ENCODE measurements around the gene MIEF1. TPM values are rescaled to one million over a fixed set of nuclear protein-coding genes. Genes with fewer than 3 reads are reported as not detected.

Gene MIEF1
- total RNA-seq, 2 experiments from 2014 or later, result 48.2 to 51.1 TPM

GRCh38 chr22:39536711-39537110, 34.6 kb downstream of the MIEF1 start:
- Mint-ChIP-seq H3K27me3 (no peaks in the 10 kb centered on the region), H3K36me3 (ENCODE audit: low read depth) (peaks cover 4% of the 10 kb centered on the region), H3K9me3 (no peaks in the 10 kb centered on the region), H3K27ac (no peak overlapping the region), H3K4me3 (no peak overlapping the region), H3K4me1 (ENCODE audit: low read depth) (peaks cover 11% of the 10 kb centered on the region)
- TF ChIP-seq CTCF (IDR thresholded peaks at IDR 0.05), result no peak
- ChIA-PET CTCF (interaction anchor here (1.2 to 6.3 kb wide), 3 partner anchors 8 to 488 kb away, joined by 4 to 94 read pairs (median 21); no protein-coding TSS in a partner anchor), POLR2A (interaction anchor here (1.0 to 1.3 kb wide), 3 partner anchors 271 to 644 kb away, joined by 3 read pairs; no protein-coding TSS in a partner anchor)
- ATAC-seq (no peak), DNase-seq (no peak)
- intact Hi-C loops (cut with micrococcal nuclease), result no loop called here

GRCh38 chr22:39537975-39538374, 35.9 kb downstream of the MIEF1 start:
- TF ChIP-seq CTCF (IDR thresholded peaks at IDR 0.05), result no peak
- peaks cover 2% of the 10 kb centered on the region for H3K27me3 Mint-ChIP-seq
- H3K27ac Mint-ChIP-seq, result no peak overlapping the region
- ChIA-PET CTCF (interaction anchor here (0.8 to 6.3 kb wide), 5 partner anchors 9 to 487 kb away, joined by 3 to 94 read pairs (median 3); no protein-coding TSS in a partner anchor), POLR2A (no interaction called here)
- no peaks in the 10 kb centered on the region for H3K36me3 Mint-ChIP-seq (ENCODE audit: low read depth)
- no peaks in the 10 kb centered on the region for H3K9me3 Mint-ChIP-seq
- ATAC-seq (no peak), DNase-seq (no peak)
- H3K4me3 Mint-ChIP-seq, result no peak overlapping the region
- intact Hi-C loops (cut with micrococcal nuclease), result no loop called here
- peaks cover 7% of the 10 kb centered on the region for H3K4me1 Mint-ChIP-seq (ENCODE audit: low read depth)

- peaks cover 24% of the 10 kb centered on the region for H3K27me3 Mint-ChIP-seq
Measured at GRCh38 chr22:39543095-39543494, 41.0 kb downstream of the MIEF1 start.

GRCh38 chr22:39545386-39546365, 43.6 kb downstream of the MIEF1 start:
- no peak overlapping the region for H3K4me3 Mint-ChIP-seq
- intact Hi-C loops (cut with micrococcal nuclease), result loop anchor here (10.0 kb wide), 1 partner anchor 69 kb away; no protein-coding TSS in a partner anchor
- CTCF ChIA-PET, result interaction anchor here (1.1 to 2.4 kb wide), 5 partner anchors 10 to 491 kb away, joined by 3 to 21 read pairs (median 10); no protein-coding TSS in a partner anchor
- H3K9me3 Mint-ChIP-seq, result no peaks in the 10 kb centered on the region
- POLR2A ChIA-PET, result interaction anchor here (0.7 to 0.9 kb wide), 2 partner anchors 124 to 498 kb away, joined by 3 read pairs; no protein-coding TSS in a partner anchor
- H3K27ac Mint-ChIP-seq, result no peak overlapping the region
- no peak for TF ChIP-seq CTCF (IDR thresholded peaks at IDR 0.05)
- peaks cover 11% of the 10 kb centered on the region for H3K4me1 Mint-ChIP-seq (ENCODE audit: low read depth)
- H3K27me3 Mint-ChIP-seq, result peaks cover 28% of the 10 kb centered on the region
- ATAC-seq (peak; percentile 69), DNase-seq (peak; percentile 68)
- no peaks in the 10 kb centered on the region for H3K36me3 Mint-ChIP-seq (ENCODE audit: low read depth)

More at GRCh38 chr22:39543095-39543494, 41.0 kb downstream of the MIEF1 start:
- Mint-ChIP-seq H3K27ac (no peak overlapping the region), H3K36me3 (ENCODE audit: low read depth) (no peaks in the 10 kb centered on the region), H3K4me1 (ENCODE audit: low read depth) (peaks cover 11% of the 10 kb centered on the region), H3K4me3 (no peak overlapping the region), H3K9me3 (no peaks in the 10 kb centered on the region)
- ATAC-seq (peak; percentile 47), DNase-seq (peak; percentile 59)
- CTCF ChIA-PET, result interaction anchor here (0.6 to 1.0 kb wide), 5 partner anchors 8 to 501 kb away, joined by 3 read pairs; no protein-coding TSS in a partner anchor
- intact Hi-C loops (cut with micrococcal nuclease), result loop anchor here (10.0 kb wide), 1 partner anchor 72 kb away; no protein-coding TSS in a partner anchor
- POLR2A ChIA-PET, result no interaction called here
- peak; percentile 38 for TF ChIP-seq CTCF (IDR thresholded peaks at IDR 0.05)

Measured in activated CD8-positive, alpha-beta T cell treated with anti-CD3 and anti-CD28 coated beads for 36 hours (primary cell).